ENCODE measurements around the gene SH3PXD2A. TPM values are rescaled to one million over a fixed set of nuclear protein-coding genes. Genes with fewer than 3 reads are reported as not detected.

SH3PXD2A gene
- total RNA-seq, 2 experiments from 2014 or later = 7.8 to 8.5 TPM

DNA sequence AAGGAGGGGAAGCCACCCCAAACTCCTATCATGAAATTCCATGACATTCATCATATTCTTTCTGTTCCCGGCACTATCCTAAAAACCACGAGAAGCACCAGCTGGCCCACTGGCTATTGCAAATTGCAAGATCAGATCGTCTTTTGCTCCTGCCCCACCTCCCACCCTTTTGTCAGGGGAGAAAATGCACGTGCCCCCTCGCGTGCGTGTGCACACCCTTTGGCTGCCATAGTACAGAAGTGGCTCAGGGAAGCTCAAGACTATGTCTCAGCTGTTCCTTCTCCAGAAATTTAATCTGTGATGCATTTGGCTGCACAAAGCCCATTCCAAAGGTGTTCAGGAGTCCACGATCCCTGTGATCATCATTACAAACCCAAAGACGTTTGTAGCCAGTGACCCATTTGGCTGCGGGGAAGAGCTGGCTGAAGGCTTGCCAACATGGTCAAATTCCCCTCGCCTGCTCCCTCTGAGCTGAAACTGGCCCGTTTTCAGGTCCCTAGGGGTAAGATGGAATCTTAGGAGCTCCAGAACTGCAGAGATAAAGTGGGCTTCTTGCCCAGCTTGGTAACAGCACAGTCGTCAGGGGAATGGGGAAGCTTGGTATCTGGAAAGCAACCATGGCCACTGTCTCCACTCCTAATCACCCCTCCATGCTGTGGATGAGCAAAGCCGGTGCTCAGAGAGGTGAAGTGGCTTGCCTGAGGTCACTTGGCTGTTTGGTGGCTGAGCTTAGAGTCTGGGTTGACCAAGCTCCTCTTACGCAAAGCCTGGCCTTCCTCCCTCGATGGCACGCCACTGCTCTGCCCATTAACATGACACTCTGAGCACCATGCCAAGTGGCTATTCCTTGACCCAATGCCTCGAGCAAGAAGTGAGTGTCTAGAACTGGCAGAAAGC lies 206.5 kb downstream of the SH3PXD2A start:
- CTCF ChIA-PET = interaction anchor here (1.1 kb wide), 1 partner anchor 38 kb away, joined by 5 read pairs; no protein-coding TSS in a partner anchor
- H3K36me3 Mint-ChIP-seq (ENCODE audit: low read depth) = no peaks in the 10 kb centered on the region
- no peak overlapping the region for H3K4me3 Mint-ChIP-seq
- no peaks in the 10 kb centered on the region for H3K9me3 Mint-ChIP-seq
- intact Hi-C loops (cut with micrococcal nuclease) = no loop called here
- H3K4me1 Mint-ChIP-seq (ENCODE audit: low read depth) = peaks cover 7% of the 10 kb centered on the region
- DNase-seq = no peak
- no peak overlapping the region for H3K27ac Mint-ChIP-seq
- no peaks in the 10 kb centered on the region for H3K27me3 Mint-ChIP-seq (ENCODE audit: low read depth)

DNA sequence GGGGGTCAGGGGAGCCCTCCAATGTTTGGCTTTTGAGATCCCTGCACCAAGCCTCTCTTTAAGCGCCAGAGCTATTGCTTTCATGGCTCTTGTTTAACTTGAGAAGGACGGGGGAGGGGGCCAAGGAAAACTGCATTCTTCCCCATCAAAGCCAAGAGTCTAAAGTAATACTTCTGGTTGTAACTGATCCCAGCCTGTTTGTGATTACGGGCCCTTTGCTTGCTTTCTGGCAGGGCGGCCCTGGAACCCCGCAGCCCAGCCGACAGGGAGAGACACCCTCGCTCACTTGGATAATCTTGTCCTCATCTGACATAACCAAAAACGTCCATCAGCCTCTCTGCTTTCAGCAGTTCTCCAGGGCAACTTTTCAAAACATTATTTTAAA lies 207.1 kb downstream of the SH3PXD2A start:
- CTCF ChIA-PET = interaction anchor here (1.1 kb wide), 1 partner anchor 39 kb away, joined by 5 read pairs; no protein-coding TSS in a partner anchor
- DNase-seq = no peak
- intact Hi-C loops (cut with micrococcal nuclease) = no loop called here
- H3K27ac Mint-ChIP-seq = no peak overlapping the region
- no peaks in the 10 kb centered on the region for H3K36me3 Mint-ChIP-seq (ENCODE audit: low read depth)
- no peaks in the 10 kb centered on the region for H3K9me3 Mint-ChIP-seq
- peaks cover 5% of the 10 kb centered on the region for H3K4me1 Mint-ChIP-seq (ENCODE audit: low read depth)
- H3K27me3 Mint-ChIP-seq (ENCODE audit: low read depth) = no peaks in the 10 kb centered on the region
- H3K4me3 Mint-ChIP-seq = no peak overlapping the region

DNA sequence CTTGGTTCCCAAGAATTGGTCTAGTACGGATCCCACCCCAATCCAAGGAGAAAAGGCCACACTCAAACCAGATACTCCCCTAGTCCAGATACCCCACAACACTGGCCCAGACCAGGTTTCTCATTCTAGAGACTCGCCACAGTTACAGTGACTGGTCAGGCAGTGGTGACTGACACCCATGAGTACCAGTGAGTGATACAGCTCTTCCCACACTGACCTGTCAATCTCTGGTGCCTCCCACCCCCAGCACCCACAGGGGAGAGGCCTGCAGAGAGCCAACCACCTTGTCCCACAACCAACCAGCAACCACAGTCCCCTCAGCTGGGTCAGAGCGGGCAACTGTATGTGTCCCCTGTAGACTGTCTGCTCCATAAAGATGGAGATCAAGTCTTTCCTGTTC lies 209.1 kb downstream of the SH3PXD2A start:
- intact Hi-C loops (cut with micrococcal nuclease) = no loop called here
- no peak overlapping the region for H3K4me3 Mint-ChIP-seq
- no peaks in the 10 kb centered on the region for H3K9me3 Mint-ChIP-seq
- H3K4me1 Mint-ChIP-seq (ENCODE audit: low read depth) = no peaks in the 10 kb centered on the region
- H3K27me3 Mint-ChIP-seq (ENCODE audit: low read depth) = no peaks in the 10 kb centered on the region
- H3K36me3 Mint-ChIP-seq (ENCODE audit: low read depth) = no peaks in the 10 kb centered on the region
- DNase-seq = no peak
- CTCF ChIA-PET = interaction anchor here (0.6 to 1.6 kb wide), 3 partner anchors 20 to 40 kb away, joined by 3 to 5 read pairs (median 4); no protein-coding TSS in a partner anchor
- no peak overlapping the region for H3K27ac Mint-ChIP-seq

DNA sequence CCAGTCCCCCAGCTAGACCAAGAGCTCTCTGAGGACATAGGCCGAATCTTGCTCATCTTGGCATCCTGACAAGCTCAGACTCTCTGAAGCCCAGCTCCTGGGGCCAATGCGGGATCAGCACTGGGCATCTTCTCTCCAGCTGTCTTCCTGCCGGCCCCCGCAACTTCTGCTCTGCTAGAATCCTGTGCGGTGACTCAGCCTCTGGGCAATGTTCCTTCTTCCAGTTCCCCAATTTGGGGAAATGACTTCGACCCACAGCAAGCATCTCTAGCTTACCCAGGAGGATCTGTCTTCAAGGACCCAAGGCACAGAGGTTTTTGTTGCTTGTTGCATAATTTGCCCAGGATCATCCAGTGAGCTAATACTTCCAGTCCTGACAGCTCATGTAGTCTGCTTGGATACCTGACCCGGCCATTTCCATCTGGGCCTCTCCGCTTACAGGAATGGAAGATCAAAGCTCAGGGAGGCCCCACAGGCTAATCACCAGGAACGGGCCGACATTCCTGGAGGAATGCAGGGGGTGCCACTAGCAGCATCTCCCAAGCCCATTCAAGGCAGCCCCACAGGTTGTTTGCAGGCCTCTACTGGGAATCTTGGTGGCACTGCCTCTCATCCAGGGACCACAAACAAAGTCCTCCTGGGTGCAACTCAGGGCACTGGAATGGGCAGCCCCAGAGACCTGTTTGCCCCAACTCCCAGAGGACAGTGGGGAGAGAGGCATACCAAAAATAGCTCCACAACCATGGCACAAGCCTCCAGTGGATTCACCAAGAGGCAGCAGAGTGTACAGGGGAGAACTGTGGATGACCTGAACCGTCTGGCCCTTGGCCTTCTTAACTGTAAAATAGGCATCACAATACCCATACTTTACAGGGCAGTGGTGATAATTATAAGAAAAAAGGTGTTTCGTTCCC lies 210.0 kb downstream of the SH3PXD2A start:
- no peak overlapping the region for H3K27ac Mint-ChIP-seq
- intact Hi-C loops (cut with micrococcal nuclease) = no loop called here
- CTCF ChIA-PET = interaction anchor here (0.6 to 1.6 kb wide), 2 partner anchors 21 to 39 kb away, joined by 3 to 4 read pairs; no protein-coding TSS in a partner anchor

DNA sequence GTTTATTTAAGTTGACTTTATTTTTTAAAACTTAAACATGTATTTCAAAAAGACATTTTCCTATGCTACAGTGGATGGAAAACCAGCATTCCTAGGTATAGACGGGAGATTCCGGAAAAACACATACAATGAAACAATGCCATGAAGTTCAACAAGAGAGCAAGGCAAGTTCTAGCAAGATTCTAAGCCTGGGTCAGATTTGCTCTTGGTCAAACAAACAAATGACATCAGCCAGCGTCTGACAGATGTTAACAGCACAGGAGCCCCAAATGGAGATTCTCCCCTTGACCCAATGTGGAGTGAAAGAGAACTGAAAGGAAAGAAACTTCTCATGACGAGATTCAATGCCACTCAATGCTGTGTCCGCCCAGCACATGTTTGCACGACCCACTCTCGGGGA lies 212.0 kb downstream of the SH3PXD2A start:
- Mint-ChIP-seq H3K36me3 (ENCODE audit: low read depth) (no peaks in the 10 kb centered on the region), H3K4me3 (no peak overlapping the region), H3K4me1 (ENCODE audit: low read depth) (no peaks in the 10 kb centered on the region), H3K27me3 (ENCODE audit: low read depth) (no peaks in the 10 kb centered on the region), H3K9me3 (no peaks in the 10 kb centered on the region), H3K27ac (no peak overlapping the region)
- intact Hi-C loops (cut with micrococcal nuclease) = no loop called here
- CTCF ChIA-PET = no interaction called here
- no peak for DNase-seq

More for the DNA sequence above, 210.0 kb downstream of the SH3PXD2A start:
- Mint-ChIP-seq H3K4me1 (ENCODE audit: low read depth) (no peaks in the 10 kb centered on the region), H3K36me3 (ENCODE audit: low read depth) (no peaks in the 10 kb centered on the region), H3K9me3 (no peaks in the 10 kb centered on the region), H3K4me3 (no peak overlapping the region), H3K27me3 (ENCODE audit: low read depth) (no peaks in the 10 kb centered on the region)
- DNase-seq = no peak

DNA sequence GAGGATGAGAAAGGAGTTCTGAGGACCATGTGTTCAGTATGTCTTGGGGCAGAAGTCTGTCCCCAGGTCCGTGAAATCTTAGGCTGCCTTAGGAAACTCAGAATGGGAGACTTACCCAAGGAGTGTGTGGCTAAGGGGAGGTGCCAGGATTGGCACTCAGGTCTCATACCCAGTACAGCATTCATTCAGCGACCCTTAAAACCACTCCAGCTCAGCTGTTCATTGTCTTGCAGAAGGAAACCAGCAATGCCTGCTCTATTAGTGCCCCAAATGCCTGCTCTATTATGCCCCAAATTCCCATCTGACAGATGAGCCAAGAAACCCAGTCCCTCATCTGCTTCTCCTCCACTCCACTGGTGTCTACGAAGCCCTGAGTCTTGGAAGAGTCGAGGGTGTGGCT lies 214.1 kb downstream of the SH3PXD2A start:
- H3K27ac Mint-ChIP-seq = no peak overlapping the region
- intact Hi-C loops (cut with micrococcal nuclease) = no loop called here
- H3K27me3 Mint-ChIP-seq (ENCODE audit: low read depth) = no peaks in the 10 kb centered on the region
- CTCF ChIA-PET = interaction anchor here (0.6 kb wide), 1 partner anchor 666 kb away, joined by 3 read pairs; no protein-coding TSS in a partner anchor
- H3K4me1 Mint-ChIP-seq (ENCODE audit: low read depth) = no peaks in the 10 kb centered on the region
- no peaks in the 10 kb centered on the region for H3K36me3 Mint-ChIP-seq (ENCODE audit: low read depth)
- DNase-seq = no peak
- no peaks in the 10 kb centered on the region for H3K9me3 Mint-ChIP-seq
- H3K4me3 Mint-ChIP-seq = no peak overlapping the region

DNA sequence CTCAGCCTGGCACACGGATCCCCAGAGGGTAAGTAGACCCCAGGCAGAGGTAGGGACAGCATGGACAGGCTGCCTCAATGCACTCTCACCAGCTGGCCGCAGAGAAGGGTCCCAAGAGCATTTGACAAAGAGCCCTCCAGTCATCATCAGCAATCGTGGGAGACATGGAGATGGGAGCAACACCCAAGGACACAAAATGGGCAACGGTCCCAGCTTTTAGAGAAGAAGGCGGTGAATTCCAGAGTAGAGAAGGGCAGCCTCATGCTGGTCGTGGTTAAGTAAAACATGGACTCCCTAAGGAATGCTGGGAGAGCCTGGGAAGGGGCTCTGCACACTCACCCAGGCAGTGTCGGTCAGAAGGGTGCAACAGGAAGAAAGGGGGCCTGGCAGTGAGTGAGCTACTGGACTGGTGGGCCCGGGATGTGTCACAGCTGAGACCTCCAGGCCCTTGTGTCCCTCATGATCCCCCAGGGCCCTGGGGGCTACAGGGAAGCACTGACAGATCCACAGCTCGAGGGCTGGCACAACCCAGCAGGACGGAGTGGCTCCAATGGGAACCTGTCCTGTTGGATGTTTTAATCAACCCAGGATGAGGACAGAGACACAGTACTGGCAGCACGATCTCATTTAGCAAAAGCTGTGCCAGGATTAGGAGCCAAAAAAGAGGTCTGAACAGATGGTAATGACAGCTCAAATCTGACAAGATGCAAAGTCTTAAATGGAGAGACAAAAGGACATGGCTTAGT lies 214.8 kb downstream of the SH3PXD2A start:
- CTCF ChIA-PET = no interaction called here
- no peaks in the 10 kb centered on the region for H3K9me3 Mint-ChIP-seq

DNA sequence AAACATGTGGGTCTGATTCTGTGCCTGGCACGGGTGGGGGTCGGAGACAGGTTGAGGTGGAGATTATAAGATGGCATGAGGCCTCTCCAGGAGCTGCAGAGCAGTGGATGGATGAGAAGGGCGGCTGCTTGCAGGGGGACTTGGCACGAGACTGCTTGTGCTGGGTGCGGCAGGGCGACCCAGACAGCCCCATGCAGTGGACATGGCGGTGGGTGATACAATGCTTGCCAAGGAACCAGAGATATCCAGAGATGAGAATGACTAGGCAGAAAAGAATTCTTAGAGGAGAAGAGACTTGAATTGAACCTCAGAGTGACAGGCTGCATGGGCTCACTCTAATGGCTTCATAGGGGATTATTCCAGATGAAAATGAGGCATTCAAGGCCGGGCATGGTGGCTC lies 216.4 kb downstream of the SH3PXD2A start:
- H3K27ac Mint-ChIP-seq = no peak overlapping the region
- no peaks in the 10 kb centered on the region for H3K36me3 Mint-ChIP-seq (ENCODE audit: low read depth)
- no peaks in the 10 kb centered on the region for H3K9me3 Mint-ChIP-seq
- DNase-seq = no peak
- CTCF ChIA-PET = interaction anchor here (0.9 kb wide), 1 partner anchor 47 kb away, joined by 3 read pairs; no protein-coding TSS in a partner anchor
- H3K4me3 Mint-ChIP-seq = no peak overlapping the region
- H3K4me1 Mint-ChIP-seq (ENCODE audit: low read depth) = no peaks in the 10 kb centered on the region
- intact Hi-C loops (cut with micrococcal nuclease) = no loop called here
- no peaks in the 10 kb centered on the region for H3K27me3 Mint-ChIP-seq (ENCODE audit: low read depth)

More for the DNA sequence above, 214.8 kb downstream of the SH3PXD2A start:
- no peak for DNase-seq
- no peak overlapping the region for H3K4me3 Mint-ChIP-seq
- H3K27me3 Mint-ChIP-seq (ENCODE audit: low read depth) = no peaks in the 10 kb centered on the region
- no peak overlapping the region for H3K27ac Mint-ChIP-seq
- H3K36me3 Mint-ChIP-seq (ENCODE audit: low read depth) = no peaks in the 10 kb centered on the region
- intact Hi-C loops (cut with micrococcal nuclease) = no loop called here
- H3K4me1 Mint-ChIP-seq (ENCODE audit: low read depth) = no peaks in the 10 kb centered on the region

DNA sequence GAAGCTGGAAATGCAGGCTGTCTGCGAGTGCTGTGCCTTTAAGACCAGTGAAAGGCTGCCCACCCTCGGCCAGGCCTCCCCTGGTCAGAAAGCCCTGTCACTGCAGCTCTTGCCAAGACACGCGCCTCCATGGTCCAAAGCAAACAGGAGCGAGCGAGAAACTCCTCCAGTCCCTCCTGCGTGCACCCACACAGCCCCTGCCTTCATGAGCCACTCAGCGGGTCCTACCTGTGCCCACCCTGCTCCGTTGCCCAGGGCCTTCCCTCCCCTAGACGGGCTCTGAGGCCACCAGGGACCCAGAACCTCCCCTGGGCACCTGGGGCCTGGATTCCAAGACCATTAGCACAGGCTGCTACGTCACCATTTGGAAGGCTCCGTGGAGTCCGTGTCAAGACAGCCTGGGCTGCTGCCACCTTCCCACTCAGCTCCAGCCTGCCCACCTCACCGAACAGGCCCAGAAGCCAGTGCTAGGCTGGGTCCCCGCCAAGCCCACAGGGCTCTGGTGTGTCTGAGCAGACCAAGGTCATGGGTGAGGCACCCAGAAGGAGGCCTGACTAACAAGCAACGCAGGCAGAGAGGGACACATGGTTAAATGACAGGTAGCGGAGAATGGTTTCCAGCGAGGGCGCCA lies 217.3 kb downstream of the SH3PXD2A start:
- DNase-seq = no peak
- Mint-ChIP-seq H3K9me3 (no peaks in the 10 kb centered on the region), H3K4me3 (no peak overlapping the region), H3K27me3 (ENCODE audit: low read depth) (no peaks in the 10 kb centered on the region), H3K36me3 (ENCODE audit: low read depth) (no peaks in the 10 kb centered on the region), H3K4me1 (ENCODE audit: low read depth) (no peaks in the 10 kb centered on the region), H3K27ac (no peak overlapping the region)
- intact Hi-C loops (cut with micrococcal nuclease) = no loop called here
- CTCF ChIA-PET = interaction anchor here (0.7 to 0.9 kb wide), 2 partner anchors 48 kb away, joined by 3 read pairs; no protein-coding TSS in a partner anchor

DNA sequence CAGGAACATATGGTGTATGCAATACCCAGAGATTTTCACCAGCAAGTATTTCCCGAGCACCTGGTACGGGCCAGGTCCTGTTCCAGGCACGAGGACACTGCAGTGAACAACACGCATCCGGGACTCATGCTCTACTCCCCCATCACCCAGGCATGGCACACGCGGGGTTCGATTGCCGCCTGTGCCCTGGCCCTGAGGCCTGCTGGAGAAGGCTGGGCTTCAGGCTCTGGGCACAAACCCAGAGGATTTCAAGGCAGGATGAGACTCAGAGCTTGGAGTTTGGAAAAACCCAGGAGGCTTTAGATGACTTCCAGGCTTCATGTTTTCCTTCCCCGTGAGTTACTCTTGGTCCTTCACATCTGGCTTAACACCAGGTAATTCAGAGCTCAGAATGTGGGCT lies 218.4 kb downstream of the SH3PXD2A start:
- no peaks in the 10 kb centered on the region for H3K36me3 Mint-ChIP-seq (ENCODE audit: low read depth)
- no peaks in the 10 kb centered on the region for H3K9me3 Mint-ChIP-seq
- DNase-seq = no peak
- H3K4me3 Mint-ChIP-seq = no peak overlapping the region
- H3K4me1 Mint-ChIP-seq (ENCODE audit: low read depth) = no peaks in the 10 kb centered on the region
- CTCF ChIA-PET = interaction anchor here (0.7 to 1.3 kb wide), 2 partner anchors 49 to 71 kb away, joined by 3 read pairs; no protein-coding TSS in a partner anchor
- no peak overlapping the region for H3K27ac Mint-ChIP-seq
- no peaks in the 10 kb centered on the region for H3K27me3 Mint-ChIP-seq (ENCODE audit: low read depth)
- intact Hi-C loops (cut with micrococcal nuclease) = no loop called here

DNA sequence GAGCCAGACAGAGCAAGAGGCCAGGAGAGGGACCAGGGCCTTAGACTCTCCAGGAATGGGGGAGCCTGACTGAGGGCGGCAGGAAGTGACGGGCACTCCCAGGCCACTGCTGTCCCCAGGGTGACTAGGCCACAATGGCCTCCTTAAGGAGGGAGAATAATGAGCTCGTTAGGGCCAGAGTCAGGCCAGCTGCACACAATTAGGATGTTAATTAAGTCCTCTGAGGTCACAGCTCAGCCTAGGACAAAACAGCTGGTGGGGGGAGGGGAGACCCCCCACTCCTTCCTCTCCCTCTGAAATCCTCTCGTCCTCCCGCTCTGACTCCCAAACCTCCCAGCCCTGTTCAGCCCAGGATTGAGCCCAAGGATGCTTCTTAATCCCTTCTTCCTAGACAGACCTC lies 218.9 kb downstream of the SH3PXD2A start:
- Mint-ChIP-seq H3K27ac (no peak overlapping the region), H3K9me3 (no peaks in the 10 kb centered on the region), H3K36me3 (ENCODE audit: low read depth) (no peaks in the 10 kb centered on the region), H3K27me3 (ENCODE audit: low read depth) (no peaks in the 10 kb centered on the region), H3K4me3 (no peak overlapping the region), H3K4me1 (ENCODE audit: low read depth) (no peaks in the 10 kb centered on the region)
- no peak for DNase-seq
- intact Hi-C loops (cut with micrococcal nuclease) = no loop called here
- CTCF ChIA-PET = interaction anchor here (1.3 kb wide), 1 partner anchor 71 kb away, joined by 3 read pairs; no protein-coding TSS in a partner anchor

All from activated naive CD4-positive, alpha-beta T cell treated with anti-CD3 and anti-CD28 coated beads for 36 hours (primary cell).